C4-2B (cell line): ENCODE data around the gene TNFRSF8.

Source experiments
- H3K27ac ChIP-seq: fragments of 450-650 bp; 2 replicates; pipeline ENCODE4 v1.5.1; 2017
- CTCF ChIP-seq: fragments of 450-650 bp; conservative IDR thresholded peaks from 2 replicates; pipeline ENCODE4 v1.5.1; 2017; ENCODE audit warnings: mild to moderate bottlenecking
- ZFX ChIP-seq: fragments of 450-650 bp; IDR thresholded peaks from 2 replicates; pipeline ENCODE4 v1.6.1; 2017

Gene TNFRSF8

GRCh38 chr1:12182410-12182984 lies 119.4 kb downstream of the TNFRSF8 start:
- no peak overlapping the region for H3K27ac ChIP-seq
- TF ChIP-seq ZFX (no peak), CTCF (no peak)

- TF ChIP-seq CTCF (no peak), ZFX (no peak)
- no peak overlapping the region for H3K27ac ChIP-seq
Observed at GRCh38 chr1:12183095-12183794, 120.1 kb downstream of the TNFRSF8 start.

- TF ChIP-seq ZFX (no peak), CTCF (no peak)
- H3K27ac ChIP-seq = 0 out of 2 replicates have a peak overlapping the region, but pooled peaks have one; percentile 4
Observed at GRCh38 chr1:12184008-12184681, 121.0 kb downstream of the TNFRSF8 start.

- H3K27ac ChIP-seq = no peak overlapping the region
- no peak for TF ChIP-seq CTCF
- TF ChIP-seq ZFX = no peak
Observed at GRCh38 chr1:12185036-12185917, 122.2 kb downstream of the TNFRSF8 start.

GRCh38 chr1:12185918-12186678 lies 123.0 kb downstream of the TNFRSF8 start:
- H3K27ac ChIP-seq = no peak overlapping the region
- TF ChIP-seq ZFX (no peak), CTCF (no peak)

GRCh38 chr1:12186679-12186985 lies 123.5 kb downstream of the TNFRSF8 start:
- no peak overlapping the region for H3K27ac ChIP-seq
- no peak for TF ChIP-seq ZFX
- no peak for TF ChIP-seq CTCF
